ENCODE results near the gene CXCL1. TPM values are rescaled to one million over a fixed set of nuclear protein-coding genes. Genes with fewer than 3 reads are reported as not detected.

CXCL1 gene
- total RNA-seq, 2 donors from 2014 or later: not detected

DNA sequence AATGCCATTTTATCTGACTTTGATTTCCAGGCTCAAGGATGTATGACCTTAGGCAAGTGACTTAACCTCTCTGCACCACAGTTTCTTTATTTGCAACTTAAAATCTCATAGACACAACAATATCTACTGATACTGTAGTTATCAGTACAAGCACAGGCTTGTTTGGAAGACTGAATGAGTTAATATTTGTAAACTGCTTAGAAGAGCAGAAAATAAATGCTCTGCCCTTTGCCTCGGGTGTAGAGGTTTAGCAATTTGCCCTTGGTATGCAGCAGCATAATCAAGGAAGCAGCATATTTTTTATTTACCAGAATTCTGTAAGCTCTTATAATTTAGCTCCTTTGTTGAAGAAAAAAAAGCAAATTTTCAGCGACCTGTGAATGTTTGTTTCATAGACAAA lies 2.9 kb upstream of the CXCL1 start:
- ATAC-seq (no peak), DNase-seq (ENCODE audit: low spot score in 2 of 2) (no peak)
- no peak overlapping the region for H3K27ac Mint-ChIP-seq
- H3K9me3 Mint-ChIP-seq: no peaks in the 10 kb centered on the region
- no peaks in the 10 kb centered on the region for H3K36me3 Mint-ChIP-seq

DNA sequence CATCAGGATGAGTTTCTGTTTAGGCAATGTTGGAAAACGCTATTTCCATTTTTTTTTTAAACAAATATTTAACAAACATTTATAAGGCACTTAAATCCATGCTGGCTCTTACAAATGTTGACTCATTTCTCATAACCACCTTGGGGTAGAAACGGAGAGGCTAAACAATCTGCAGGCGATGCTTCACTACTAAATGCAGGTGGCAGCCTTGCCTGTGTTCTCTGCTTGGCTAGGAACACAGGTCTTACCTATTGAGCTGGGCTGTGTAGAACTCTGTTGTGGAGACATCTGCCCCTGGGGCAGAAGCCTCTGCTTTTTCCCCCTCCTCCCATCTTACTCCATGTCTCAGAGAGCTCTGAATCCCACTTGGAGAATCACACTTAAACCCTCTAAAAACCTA lies 1.4 kb upstream of the CXCL1 start:
- Mint-ChIP-seq H3K9me3 (no peaks in the 10 kb centered on the region), H3K27ac (no peak overlapping the region), H3K36me3 (no peaks in the 10 kb centered on the region)
- DNase-seq (ENCODE audit: low spot score in 2 of 2) (no peak), ATAC-seq (no peak)

- no peaks in the 10 kb centered on the region for H3K9me3 Mint-ChIP-seq
- no peak for ATAC-seq
- no peak overlapping the region for H3K27ac Mint-ChIP-seq
- no peak for DNase-seq (ENCODE audit: low spot score in 2 of 2)
- no peaks in the 10 kb centered on the region for H3K36me3 Mint-ChIP-seq
These were observed 725 bp upstream of the CXCL1 start for GRCh38 chr4:73868206-73869129.

- ATAC-seq (no peak), DNase-seq (ENCODE audit: low spot score in 2 of 2) (no peak)
- Mint-ChIP-seq H3K27ac (no peak overlapping the region), H3K36me3 (no peaks in the 10 kb centered on the region), H3K9me3 (peaks cover 0 to 10% of the 10 kb centered on the region in 2 donors)
These were observed 1.1 kb downstream of the CXCL1 start for GRCh38 chr4:73870260-73870659.

DNA sequence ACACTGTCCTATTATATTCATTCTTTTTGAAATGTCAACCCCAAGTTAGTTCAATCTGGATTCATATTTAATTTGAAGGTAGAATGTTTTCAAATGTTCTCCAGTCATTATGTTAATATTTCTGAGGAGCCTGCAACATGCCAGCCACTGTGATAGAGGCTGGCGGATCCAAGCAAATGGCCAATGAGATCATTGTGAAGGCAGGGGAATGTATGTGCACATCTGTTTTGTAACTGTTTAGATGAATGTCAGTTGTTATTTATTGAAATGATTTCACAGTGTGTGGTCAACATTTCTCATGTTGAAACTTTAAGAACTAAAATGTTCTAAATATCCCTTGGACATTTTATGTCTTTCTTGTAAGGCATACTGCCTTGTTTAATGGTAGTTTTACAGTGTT lies 1.6 kb downstream of the CXCL1 start:
- no peaks in the 10 kb centered on the region for H3K36me3 Mint-ChIP-seq
- ATAC-seq (no peak), DNase-seq (ENCODE audit: low spot score in 2 of 2) (no peak)
- H3K27ac Mint-ChIP-seq: no peak overlapping the region
- H3K9me3 Mint-ChIP-seq: peaks cover 0 to 10% of the 10 kb centered on the region in 2 donors

GRCh38 chr4:73871511-73872310 lies 2.5 kb downstream of the CXCL1 start:
- no peak for DNase-seq (ENCODE audit: low spot score in 2 of 2)
- Mint-ChIP-seq H3K27ac (no peak overlapping the region), H3K36me3 (no peaks in the 10 kb centered on the region), H3K9me3 (peaks cover 0 to 10% of the 10 kb centered on the region in 2 donors)
- ATAC-seq: no peak

GRCh38 chr4:73872316-73873108 lies 3.3 kb downstream of the CXCL1 start:
- DNase-seq (ENCODE audit: low spot score in 2 of 2) (no peak), ATAC-seq (no peak)
- Mint-ChIP-seq H3K9me3 (peaks cover 0 to 10% of the 10 kb centered on the region in 2 donors), H3K36me3 (no peaks in the 10 kb centered on the region), H3K27ac (no peak overlapping the region)

DNA sequence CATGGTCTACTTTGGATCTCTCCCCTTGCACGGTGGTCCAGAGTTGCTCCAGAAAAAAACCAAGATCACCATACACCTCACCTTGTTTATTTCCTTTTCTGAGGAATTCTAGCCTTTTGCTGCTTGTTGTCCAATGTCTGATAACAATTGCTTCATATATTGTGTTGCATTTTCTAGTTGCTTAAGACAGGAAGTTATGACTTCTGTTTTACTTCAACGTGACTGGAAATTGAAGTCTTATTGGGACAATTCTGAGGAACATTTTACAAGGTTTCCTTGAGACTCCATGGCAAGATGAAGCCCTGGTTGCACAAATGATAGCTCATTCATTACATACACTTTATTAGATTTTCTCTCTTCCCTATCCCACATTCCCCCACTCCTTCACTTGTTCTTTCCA lies 5.2 kb downstream of the CXCL1 start:
- no peak for ATAC-seq
- Mint-ChIP-seq H3K9me3 (peaks cover 0 to 10% of the 10 kb centered on the region in 2 donors), H3K27ac (no peak overlapping the region), H3K36me3 (no peaks in the 10 kb centered on the region)
- DNase-seq (ENCODE audit: low spot score in 2 of 2): no peak

DNA sequence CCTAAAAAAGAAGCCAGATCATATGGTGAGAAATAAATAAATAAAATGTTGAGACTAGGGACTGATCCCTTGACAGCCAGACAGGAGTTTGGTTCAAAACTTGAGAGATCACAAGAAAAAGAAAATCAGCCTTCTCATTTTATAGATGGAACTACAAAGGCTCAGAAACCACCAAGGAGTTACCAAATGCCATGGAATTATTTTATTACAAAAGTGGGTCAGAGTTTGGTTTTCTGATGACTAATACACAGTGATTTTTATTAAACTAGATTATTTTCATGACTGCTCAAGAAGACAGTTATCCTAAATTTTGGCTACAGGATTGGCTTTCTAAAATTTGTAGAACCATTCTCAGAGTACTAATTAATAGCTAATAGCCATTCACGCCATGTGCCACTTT lies 6.2 kb downstream of the CXCL1 start:
- peaks cover 0 to 10% of the 10 kb centered on the region in 2 donors for H3K9me3 Mint-ChIP-seq
- no peak overlapping the region for H3K27ac Mint-ChIP-seq
- H3K36me3 Mint-ChIP-seq: no peaks in the 10 kb centered on the region
- ATAC-seq (no peak), DNase-seq (ENCODE audit: low spot score in 2 of 2) (no peak)

DNA sequence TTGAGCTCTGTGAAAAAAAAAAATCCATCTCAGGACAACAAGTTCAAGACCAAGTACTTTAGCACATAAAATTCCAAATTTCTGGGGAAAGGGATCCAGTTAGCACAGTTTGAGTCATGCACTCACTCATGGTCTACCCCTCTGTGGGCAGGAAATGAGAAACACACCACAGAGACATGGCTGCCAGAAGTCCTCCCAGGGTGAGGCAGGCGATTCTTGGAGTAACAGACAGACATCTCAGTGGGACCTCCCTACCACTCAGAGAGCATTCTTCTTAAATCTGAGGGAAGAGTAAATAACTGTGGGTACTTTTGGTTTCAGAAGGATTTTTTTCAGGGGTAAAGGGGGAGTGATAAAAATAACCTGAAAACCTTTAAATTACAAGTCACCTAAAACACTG lies 14.1 kb downstream of the CXCL1 start:
- ATAC-seq (no peak), DNase-seq (ENCODE audit: low spot score in 2 of 2) (no peak)
- no peaks in the 10 kb centered on the region for H3K36me3 Mint-ChIP-seq
- peaks cover 0 to 5% of the 10 kb centered on the region in 2 donors for H3K9me3 Mint-ChIP-seq
- no peak overlapping the region for H3K27ac Mint-ChIP-seq

- Mint-ChIP-seq H3K9me3 (peaks cover 0 to 5% of the 10 kb centered on the region in 2 donors), H3K27ac (no peak overlapping the region), H3K36me3 (no peaks in the 10 kb centered on the region)
- DNase-seq (ENCODE audit: low spot score in 2 of 2): no peak
- ATAC-seq: no peak
These were observed 16.5 kb downstream of the CXCL1 start for GRCh38 chr4:73885574-73886267.

- Mint-ChIP-seq H3K9me3 (peaks cover 0 to 5% of the 10 kb centered on the region in 2 donors), H3K36me3 (no peaks in the 10 kb centered on the region), H3K27ac (peak overlapping the region in 1 of 2 donors; percentile 6)
- no peak for ATAC-seq
- no peak for DNase-seq (ENCODE audit: low spot score in 2 of 2)
These were observed 22.1 kb downstream of the CXCL1 start for GRCh38 chr4:73891326-73891725.

GRCh38 chr4:73891739-73892405 lies 22.7 kb downstream of the CXCL1 start:
- Mint-ChIP-seq H3K36me3 (no peaks in the 10 kb centered on the region), H3K9me3 (peaks cover 0 to 5% of the 10 kb centered on the region in 2 donors), H3K27ac (no peak overlapping the region)
- DNase-seq (ENCODE audit: low spot score in 2 of 2) (no peak), ATAC-seq (no peak)

GRCh38 chr4:73892966-73893365 lies 23.8 kb downstream of the CXCL1 start:
- H3K9me3 Mint-ChIP-seq: peaks cover 0 to 3% of the 10 kb centered on the region in 2 donors

DNA sequence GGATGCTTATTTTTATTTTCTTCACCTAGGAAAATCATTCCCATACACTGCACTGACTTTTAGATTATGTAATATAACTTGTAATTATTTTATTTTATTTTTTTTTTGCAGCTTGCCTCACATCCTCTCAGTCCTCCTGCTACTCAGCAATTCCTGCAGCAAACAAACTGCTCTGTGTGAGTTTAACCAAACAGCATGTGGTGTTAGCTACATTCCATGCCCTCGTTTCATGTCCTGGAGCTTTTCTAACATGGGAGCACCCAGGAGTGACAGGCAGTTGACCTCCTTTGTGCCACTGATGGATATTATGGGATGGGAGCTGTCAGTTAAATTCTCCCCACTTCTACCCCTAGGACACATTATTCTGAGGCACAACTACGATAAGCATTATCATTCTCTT lies 24.8 kb downstream of the CXCL1 start:
- Mint-ChIP-seq H3K9me3 (no peaks in the 10 kb centered on the region), H3K27ac (no peak overlapping the region), H3K36me3 (no peaks in the 10 kb centered on the region)
- ATAC-seq (no peak), DNase-seq (ENCODE audit: low spot score in 2 of 2) (no peak)

More at GRCh38 chr4:73892966-73893365, 23.8 kb downstream of the CXCL1 start:
- no peak for ATAC-seq
- no peaks in the 10 kb centered on the region for H3K36me3 Mint-ChIP-seq
- DNase-seq (ENCODE audit: low spot score in 2 of 2): no peak
- no peak overlapping the region for H3K27ac Mint-ChIP-seq
